GM18861 (cell line): ENCODE measurements around the gene PTPRM.

Experiments used
- ATAC-seq: cut with Tn5 transposase; IDR thresholded peaks from one replicate; pipeline ENCODE4 v1.9.1; 2021; ENCODE audit not compliant: unreplicated experiment

The PTPRM gene

DNA sequence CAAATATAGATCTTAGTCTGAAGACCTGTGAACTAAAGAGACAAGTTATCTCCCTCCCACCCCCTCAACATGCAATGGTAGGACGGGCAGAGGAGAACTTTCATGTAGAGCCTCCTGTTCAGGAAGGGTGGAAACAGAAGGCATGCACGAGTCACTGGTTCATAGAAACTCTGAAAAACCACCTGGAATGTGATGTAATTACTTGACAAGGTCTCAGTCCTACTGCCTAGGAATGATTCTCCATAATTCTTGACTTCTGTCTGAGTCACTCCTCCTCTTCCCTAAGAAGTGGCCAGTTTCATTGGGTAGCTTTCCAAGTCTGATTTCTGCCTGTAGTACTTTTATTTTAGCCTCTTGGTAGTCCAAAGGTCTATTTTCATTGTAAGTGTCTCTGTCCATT, 277.3 kb downstream of the PTPRM start:
- no peak for ATAC-seq

DNA sequence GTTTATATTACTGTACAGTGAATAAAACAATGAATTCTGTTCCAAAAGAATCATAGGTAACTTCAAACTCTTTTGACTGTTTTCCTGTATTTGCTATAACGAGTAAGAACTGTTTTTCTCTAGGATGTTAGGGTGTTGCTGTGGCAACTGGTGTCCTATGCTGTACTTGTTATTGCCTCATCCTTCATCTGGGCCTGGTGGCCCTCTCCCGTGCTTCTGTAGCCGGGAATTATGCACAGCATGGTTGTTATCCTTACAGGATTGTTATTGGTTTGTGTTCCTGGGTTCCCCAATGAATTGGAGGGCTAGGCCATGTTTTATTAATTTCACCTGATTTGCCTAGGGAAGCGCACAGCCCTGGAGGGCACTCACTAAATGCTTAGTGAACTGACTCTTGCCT, 279.2 kb downstream of the PTPRM start:
- no peak for ATAC-seq

- ATAC-seq = no peak
Measured at GRCh38 chr18:7847357-7848053, 280.4 kb downstream of the PTPRM start.

DNA sequence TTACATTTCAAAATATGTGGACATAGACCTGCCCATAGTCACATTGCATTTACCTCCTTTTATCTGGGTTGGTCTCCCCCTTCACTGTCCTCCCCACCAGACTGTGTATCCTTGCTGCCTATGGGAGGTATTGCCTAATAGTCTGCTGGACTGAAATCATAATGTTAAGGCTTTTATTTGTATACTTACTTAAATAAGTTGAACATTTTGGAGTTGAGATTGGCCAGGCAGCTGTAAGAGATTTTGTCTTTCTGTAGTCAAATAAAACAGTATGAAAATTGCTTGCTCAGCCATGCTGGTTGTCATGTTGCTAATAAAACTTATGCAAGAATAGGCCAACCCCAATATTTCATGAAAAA, 280.9 kb downstream of the PTPRM start:
- no peak for ATAC-seq

DNA sequence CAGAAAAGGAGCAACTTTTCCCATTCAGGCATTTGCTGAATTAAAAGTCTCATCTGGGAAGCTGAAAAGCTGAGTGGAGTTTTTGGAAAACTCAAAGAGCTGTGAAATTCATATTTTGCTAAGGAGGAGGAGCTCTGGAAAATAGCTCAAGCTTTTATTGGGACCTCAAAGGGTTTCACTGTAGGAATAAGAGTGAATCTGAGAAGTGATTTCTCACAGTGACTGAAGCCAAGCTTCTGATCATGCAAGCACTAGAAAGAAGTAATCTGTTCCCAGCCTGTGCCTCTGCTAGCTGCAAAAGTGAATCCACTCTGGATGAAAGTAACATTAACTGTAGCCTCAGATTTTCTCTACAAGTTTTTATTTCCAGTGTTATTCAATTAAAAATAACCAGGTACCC, 283.3 kb downstream of the PTPRM start:
- ATAC-seq = no peak

- no peak for ATAC-seq
Measured at GRCh38 chr18:7855028-7855427, 287.9 kb downstream of the PTPRM start.

DNA sequence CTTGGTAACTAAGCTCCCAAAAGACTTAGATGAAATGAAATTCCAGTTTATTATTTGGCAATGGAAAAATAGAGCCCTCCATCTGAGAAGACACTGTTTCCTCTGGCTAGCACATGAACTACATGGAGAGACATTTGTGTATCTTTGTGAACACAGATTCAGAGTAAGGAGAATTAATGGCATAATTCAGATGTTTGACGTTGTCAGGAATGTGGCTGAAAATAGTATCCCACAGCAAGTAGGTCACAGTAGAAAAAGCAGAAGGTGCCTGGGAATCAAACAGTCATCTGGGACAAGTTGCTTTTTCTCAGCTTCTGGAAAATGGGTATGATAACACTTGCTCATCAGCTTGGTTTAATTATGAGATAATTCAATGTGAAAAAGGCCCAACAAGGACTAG, 288.6 kb downstream of the PTPRM start:
- ATAC-seq = no peak

- ATAC-seq = no peak
Measured at GRCh38 chr18:7856116-7856515, 289.0 kb downstream of the PTPRM start.

DNA sequence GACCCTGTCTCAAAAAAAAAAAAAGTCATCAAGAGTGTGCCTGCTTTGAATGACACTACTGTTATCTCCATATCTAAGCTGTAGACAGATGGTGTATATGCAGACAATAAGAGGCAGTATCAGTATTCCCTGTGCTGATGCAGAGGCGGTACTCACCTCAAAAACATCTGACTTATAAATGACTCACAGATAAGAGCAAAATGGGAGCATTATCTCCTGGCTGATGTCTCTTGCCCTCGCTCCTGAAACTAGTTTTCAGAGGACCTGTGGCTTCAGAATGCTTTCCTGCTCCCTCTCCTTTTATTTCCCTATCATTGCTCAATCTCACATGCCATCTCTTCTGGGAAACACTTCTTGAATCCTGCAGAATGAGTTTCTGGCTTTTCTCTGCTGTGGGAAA, 289.6 kb downstream of the PTPRM start:
- no peak for ATAC-seq

- no peak for ATAC-seq
Measured at GRCh38 chr18:7857562-7857961, 290.4 kb downstream of the PTPRM start.

DNA sequence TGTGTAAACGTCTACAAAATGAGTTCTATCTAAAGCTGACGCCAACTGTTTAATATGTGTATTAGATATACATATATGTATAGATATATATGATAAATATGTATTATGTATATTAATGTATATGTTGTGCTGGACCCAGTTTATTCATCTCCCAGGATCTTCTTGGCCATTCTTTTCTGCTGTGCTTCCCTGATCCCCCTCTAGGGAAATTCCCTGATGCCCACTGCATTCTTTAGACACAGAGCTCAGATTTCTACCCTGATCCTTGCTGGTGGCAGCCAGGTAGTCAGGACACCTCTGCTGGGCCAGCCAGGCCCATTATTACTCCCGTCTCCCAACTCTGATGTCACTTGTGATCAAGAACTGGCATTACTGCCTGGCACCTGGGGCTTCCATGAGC, 292.0 kb downstream of the PTPRM start:
- ATAC-seq = no peak

DNA sequence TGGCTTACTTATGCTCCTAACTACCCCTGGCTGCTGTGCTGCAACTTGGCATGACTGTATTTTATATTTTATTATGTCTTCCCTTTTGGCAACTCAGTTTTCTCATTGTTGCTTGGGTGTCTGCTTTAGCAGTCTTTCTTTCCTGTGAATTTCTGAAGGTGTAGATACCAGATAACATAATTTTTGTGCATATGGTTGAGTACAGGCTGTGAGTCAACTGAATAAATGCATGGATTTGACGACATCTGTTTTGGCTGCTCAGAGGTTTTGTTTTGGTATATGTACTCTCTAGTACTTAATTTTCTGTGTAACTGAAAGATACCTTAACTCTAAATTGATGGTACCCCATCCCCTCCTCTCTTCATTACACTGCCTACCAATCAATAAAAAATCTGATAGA, 303.1 kb downstream of the PTPRM start:
- no peak for ATAC-seq

GRCh38 chr18:7870855-7871254, 303.7 kb downstream of the PTPRM start:
- no peak for ATAC-seq

DNA sequence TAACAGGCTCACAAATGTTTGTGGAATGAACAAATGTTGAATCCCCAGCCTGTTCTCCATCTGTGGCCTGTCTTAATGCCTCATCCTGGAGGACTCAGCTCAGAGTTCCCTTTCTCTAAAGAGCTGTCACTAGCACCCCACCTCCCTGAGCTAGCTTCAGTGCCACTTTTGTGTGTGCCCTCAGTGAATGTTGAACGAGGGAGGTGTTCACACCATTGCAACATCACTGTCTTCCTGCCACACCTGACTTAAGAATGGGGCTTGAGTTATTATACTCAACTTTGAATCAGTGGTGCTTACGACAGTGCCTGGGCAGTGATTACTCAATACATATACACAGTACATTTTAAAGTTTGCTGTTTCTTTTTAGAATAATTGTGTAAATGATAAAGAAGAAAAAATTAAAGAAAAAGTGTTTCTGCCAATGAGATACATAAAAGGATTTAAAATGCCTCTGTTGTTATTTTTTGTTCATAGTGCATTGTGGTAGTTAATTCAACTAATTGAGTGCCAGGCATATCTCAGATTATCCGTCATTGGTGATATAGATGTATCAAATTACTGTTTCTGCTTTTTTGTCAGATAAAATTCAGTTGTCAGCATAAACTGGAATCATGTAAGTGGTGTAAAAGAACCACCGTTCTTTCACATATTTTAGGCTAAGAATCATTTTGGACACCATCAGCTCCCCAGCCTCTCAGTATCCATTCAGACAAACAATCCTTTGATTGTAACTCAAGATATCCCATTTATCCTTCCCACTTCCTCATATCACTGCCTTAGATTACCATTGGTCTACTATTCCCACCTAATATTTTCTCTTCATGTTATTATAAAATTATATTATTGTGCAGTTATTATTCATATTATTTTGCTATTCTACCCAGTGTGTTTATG, 304.7 kb downstream of the PTPRM start:
- no peak for ATAC-seq

DNA sequence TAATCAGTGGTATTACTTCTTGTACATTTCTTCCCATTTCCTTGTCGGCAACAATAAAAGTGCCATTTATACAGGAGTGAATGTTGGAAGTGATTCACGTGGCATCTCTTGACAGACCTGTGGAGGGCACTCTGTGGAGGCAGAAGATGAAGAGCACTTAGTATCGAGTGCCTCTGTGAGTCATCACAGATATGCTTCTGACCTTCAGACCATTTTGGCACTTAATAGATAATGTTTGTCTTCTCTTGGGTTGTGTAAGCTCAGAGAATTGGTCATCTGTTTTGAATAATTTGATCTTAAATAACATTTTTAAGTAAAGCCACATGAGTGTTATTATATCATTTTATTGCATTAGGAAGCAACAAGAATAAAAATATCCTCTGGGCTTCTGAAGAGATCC, 305.5 kb downstream of the PTPRM start:
- no peak for ATAC-seq

DNA sequence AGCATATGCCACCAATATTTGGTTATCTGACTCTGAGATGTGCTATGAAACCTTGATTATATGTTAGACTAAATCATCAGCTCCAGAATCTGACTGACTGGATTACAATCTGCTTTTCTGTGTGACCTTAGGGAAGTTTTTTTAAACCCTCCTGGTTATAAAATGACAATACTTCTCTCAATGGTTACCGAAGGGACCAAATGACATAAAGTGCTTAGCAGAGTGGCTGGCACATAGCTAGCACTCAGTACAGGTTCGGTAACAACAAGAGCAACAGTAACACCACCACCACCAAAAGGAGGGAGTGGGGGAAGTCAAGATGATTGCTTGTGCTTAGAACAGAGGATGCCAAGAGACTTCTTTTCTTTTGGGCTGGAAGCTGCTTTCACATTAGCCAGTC, 306.2 kb downstream of the PTPRM start:
- no peak for ATAC-seq

- no peak for ATAC-seq
Measured at GRCh38 chr18:7876354-7877104, 309.4 kb downstream of the PTPRM start.

DNA sequence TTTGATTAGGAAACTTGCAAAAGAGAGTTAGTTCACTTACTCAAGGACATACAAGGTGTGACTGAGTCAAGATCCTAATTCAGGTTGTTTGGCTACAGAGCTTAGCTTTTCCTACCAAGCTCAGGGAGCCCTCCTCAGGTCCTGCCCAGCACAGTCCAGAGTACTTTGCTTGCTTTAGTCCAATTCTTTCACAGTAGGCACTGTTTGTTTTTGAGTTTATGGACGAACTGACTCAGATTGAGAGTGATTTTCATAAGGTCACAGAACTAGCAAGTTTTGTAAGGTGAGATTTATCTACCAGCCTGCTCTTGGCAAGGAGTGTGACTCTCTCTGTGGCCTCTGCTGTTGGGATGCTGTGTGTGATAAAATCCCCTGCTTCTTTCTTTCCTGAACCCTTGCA, 310.5 kb downstream of the PTPRM start:
- ATAC-seq = no peak

DNA sequence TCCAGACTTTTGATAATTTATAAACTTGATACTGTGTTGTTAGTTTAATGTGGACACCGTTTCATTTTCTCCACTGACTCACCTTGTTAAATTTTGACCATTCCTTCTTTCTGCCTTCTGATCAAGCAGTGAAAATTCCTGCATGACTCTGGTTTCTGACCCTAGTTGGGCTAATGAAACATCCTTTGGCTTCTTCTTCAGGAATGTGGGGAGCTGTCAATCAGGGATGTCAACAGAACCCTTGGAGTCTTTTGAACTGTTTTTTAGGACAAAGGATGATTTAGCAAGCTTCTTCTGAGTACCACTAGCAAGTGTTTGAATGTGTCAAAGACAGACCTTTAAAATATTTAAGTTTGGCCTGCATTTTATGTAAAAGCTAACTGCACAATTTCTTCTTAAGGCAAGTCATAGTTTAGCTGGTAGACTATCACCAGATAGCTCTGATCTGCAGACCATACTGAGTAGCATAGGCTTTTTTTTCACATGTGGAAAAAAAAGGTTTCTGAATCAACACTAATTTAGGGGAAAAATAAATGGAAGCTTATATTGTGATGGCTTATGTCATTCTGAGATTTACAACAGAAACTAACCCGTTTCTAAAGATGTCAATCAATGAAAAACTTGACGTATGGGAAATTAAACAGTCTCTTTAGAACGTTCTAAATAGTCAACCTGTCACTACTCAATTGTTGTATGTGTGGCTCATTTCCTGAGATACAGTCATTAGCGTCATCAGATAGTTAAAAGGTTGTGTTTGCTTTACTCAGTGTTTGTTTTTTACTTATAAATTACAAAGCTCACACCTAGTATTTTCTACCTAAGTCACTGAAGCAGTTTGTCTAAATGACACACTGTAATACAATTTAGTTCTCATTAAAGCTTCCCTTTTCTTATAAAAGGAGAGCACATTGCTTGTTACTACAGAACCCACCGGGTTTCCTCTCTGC, 311.4 kb downstream of the PTPRM start:
- no peak for ATAC-seq

DNA sequence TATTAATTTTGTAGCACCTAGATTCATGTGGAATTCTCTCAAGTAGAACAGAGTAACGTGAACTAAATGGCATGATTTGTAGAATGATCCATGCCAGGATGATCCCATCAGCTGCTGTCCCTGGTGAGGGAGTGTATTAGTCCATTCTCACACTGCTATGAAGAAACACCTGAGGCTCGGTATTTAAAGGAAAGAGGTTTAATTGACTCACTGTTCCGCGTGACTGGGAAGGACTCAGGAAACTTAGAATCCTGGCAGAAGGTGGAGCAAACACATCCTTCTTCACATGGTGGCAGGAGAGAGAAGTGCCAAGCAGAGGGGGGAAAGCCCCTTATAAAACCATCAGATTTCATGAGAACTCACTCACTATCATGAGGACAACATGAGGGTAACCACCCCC, 312.6 kb downstream of the PTPRM start:
- no peak for ATAC-seq

GRCh38 chr18:7885865-7886264, 318.7 kb downstream of the PTPRM start:
- ATAC-seq = no peak
